ENCODE measurements around the gene MAPK8IP2. TPM values are rescaled to one million over a fixed set of nuclear protein-coding genes. Genes with fewer than 3 reads are reported as not detected.
A peak's percentile ranks its signal among the peaks of the same experiment; 100 is the strongest.
"Not testable (repeated sequence)": the region's sequence is repeated elsewhere in the genome, so short reads cannot be mapped to it uniquely, and the experiment has no call there.

The MAPK8IP2 gene
- total RNA-seq, 1 donor from 2014 or later: 0.72 TPM

DNA sequence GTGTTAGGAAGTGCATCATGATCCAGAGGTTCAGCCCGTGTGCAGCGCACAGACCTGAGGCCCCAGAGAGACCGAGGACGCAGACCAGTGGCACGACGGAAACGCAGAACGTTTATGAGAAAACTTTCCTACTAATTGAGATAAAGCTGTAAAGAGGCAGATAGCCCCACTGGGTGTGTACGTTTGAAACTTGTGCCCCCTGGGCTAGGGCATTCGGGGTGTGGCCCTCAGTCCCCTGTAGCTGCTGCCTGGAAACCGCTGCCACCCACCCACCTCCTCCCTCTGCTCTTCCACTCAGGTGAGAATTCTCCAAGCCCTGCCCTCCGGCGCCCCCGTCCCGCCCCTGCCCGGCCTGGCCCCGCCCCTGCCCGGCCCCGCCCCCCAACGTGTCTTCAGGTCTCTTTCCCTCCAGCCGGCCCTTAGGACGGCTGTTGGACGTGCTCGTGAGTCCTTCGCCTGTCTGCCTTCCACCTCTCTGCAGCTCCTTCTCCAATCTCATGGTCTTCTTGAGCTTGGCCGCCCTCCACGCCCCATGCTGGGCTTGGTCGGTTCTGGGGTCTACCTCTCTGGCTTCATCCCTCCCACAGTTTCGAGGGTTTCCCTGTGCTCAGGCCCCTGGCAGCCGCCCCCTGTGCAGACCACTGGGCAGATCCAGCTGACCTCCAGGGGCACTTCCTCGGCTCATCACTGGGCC, 12.1 kb downstream of the MAPK8IP2 start:
- no peak for DNase-seq (ENCODE audit: low spot score)

DNA sequence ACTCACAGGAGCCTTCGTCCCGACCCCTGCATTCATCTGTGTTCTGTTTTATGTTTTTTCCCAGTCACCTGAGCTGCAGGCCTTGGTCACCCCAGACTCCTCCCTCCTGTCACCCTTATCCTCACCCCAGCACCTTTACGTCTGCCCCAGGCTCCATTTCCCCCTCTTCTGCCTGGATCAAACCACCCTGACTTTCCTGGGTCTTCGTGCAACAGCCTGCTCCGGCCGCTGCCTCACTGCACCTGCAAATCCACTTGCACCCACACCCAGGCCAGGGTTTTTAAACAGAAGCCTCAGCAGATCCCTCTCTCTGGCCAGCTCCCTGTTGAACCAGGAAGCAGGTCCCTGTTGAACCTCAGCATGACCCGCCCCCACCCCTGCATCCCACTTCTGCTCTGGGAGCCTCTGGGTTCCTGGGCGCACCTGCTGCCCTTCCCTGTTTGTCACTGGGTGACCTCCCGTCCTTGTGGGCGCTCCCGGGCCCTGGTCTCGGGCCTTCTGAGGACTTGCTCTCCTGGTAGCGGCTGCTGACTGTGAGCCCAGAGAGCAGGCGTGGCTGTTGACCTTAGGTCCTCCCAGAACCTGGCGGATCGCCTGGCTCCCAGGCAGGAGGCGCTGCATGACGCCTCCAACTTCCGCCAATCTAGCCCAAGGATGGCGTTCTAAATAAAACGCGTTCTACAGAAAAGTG, 12.8 kb downstream of the MAPK8IP2 start:
- DNase-seq (ENCODE audit: low spot score): no peak

- not testable (repeated sequence) for DNase-seq (ENCODE audit: low spot score)
Measured at GRCh38 chr22:50614296-50614695, 13.7 kb downstream of the MAPK8IP2 start.

- peak; percentile 90 for DNase-seq (ENCODE audit: low spot score)
Measured at GRCh38 chr22:50620593-50621355, 20.2 kb downstream of the MAPK8IP2 start.

DNA sequence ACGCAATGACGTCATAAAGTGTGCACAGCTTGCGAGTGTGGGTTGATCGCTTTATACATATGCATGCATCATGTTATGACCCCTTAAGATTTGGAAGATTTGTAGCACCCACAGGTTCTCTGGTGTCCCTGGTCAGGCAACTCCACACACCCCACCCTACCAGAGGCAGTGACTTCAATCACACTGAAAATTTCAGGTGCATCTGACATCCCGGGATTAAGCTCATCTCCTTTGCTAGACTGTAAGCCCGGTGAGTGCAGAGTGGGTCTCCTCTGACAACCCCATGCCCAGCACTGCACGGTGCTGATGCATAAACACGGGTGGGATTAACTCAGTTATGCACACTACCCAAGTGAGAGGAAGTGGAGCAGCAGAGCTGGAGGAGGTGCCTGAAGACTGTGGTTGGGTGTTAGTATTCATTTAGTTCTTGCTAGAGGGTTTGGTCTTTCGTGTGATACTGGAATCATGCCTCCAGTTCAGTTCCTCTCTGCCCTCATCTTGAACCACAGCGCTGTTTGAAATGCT, 20.8 kb downstream of the MAPK8IP2 start:
- DNase-seq (ENCODE audit: low spot score): no peak

DNA sequence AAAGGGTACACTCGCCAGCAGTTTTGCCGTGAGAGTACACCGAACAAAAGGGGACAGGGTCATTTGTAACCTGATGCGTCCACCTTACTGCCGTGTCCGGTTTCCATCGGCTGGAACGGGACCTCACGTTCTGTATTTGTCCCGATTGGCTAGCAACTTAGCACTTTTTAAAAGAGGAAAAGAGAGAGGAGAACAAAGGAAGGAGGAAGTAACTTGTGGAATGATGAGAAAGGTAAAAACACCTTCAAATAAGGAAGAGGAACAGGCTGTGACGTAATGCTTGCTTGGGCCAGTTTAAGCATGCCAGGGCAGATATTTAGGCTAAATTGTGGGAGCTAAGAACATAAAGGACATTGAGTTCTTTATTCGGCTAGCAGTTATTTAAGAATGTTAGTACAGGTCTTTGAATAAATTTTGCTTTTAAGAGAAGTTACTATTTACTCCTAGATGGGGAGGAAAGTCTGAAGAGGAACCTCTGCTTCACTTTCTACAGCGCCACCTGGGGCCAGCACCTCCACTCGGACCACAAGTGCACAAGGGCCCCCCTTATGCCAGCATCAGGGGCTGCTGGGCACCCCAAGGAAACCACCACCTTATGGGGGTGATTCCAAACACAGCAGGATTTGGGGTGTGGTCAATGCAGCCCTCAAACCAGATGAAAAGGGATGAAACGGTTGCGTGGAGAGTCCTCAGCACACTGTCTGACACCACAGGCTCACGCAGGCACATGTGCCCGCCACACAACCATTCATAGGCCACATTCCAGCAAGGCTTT, 21.5 kb downstream of the MAPK8IP2 start:
- peak; percentile 30 for DNase-seq (ENCODE audit: low spot score)

DNA sequence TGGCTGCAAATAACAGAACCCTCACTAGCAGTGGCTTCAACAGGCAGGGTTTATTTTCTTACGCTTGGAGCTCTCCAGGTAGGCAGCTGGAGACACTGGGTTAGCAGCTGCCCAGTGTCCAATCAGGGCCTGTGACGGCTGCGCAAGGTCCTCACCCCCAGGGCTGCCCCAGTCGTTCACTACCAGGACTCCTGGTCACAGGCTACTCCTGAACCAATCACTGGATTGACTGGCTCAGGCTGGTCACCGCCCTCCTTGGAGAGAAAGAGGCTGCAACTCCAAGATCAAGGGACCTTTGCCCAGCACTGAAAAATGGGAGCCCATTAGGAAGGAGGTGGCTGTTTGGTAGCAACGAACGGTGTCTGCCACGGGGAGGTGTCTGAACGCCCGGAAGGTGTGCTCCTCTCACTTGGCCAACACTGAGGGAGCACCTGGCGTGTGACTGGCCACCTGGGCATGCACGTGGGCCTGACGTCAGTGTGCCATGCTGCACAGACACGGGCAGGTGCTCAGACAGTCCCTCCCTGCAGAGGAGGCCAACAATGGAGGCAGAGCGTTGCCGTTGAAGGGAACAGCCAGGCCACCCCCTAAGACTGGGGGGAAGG, 22.2 kb downstream of the MAPK8IP2 start:
- DNase-seq (ENCODE audit: low spot score): no peak

GRCh38 chr22:50624347-50625130, 23.9 kb downstream of the MAPK8IP2 start:
- DNase-seq (ENCODE audit: low spot score): no peak

- DNase-seq (ENCODE audit: low spot score): no peak
Measured at GRCh38 chr22:50625131-50625567, 24.6 kb downstream of the MAPK8IP2 start.

DNA sequence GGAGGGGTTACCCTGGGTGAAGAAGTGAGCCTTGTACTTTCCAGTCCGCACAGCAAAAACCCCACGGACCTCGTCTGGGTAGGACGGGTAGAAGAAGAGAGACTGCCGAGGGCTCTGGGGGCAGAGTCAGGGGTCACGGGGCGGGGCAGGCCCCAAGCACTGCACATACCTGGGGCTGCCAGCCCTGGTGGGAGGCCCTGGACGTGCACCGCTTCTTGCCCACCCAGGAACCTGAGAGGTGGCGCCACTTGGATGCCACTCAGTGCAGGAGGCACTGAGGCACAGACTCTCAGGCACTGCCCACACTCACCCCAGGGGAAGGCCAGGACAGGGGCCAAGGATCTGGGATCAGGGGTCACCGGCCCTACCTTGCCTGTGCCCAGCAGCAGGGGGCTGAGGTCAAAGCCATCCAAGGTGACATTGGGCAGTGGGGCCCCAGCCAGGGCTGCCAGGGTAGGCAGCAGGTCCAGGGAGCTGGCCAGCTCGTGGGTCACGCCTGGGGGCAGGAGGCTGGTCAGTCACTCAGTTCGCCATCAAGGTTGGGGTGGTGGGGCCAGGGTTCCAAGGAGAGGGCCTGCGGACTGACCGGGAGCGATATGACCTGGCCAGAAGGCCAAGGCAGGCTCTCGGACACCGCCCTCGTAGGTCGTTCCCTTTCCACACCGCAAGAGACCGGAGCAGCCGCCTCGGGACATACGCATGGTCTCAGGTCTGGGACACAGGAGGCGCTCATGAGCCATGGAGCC, 25.1 kb downstream of the MAPK8IP2 start:
- no peak for DNase-seq (ENCODE audit: low spot score)

DNA sequence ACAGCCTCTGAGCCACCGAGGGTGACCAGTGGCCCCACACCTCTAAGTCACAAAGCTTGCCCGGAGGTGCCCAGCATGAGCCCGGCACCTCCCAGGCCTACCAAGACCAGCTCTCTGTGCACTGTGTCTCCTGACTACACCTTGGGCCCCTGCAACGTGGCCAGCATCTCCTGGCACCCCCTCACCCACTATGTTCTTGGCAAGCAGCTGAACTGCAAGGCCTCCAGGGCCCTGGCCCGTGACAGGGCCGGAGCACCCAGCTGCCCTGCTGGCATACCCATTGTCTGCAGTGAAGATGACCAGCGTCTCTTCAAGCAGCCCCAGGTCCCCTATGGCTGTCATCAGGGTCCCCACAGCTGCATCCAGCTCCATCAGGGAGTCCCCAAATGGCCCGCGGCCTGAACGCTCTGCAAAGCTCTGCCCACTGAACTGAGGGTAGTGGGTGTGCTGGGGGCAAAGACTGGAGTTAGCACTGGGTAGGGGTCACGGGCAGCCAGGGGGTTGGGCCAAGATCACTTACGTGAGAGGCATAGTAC, 25.8 kb downstream of the MAPK8IP2 start:
- DNase-seq (ENCODE audit: low spot score): no peak

DNA sequence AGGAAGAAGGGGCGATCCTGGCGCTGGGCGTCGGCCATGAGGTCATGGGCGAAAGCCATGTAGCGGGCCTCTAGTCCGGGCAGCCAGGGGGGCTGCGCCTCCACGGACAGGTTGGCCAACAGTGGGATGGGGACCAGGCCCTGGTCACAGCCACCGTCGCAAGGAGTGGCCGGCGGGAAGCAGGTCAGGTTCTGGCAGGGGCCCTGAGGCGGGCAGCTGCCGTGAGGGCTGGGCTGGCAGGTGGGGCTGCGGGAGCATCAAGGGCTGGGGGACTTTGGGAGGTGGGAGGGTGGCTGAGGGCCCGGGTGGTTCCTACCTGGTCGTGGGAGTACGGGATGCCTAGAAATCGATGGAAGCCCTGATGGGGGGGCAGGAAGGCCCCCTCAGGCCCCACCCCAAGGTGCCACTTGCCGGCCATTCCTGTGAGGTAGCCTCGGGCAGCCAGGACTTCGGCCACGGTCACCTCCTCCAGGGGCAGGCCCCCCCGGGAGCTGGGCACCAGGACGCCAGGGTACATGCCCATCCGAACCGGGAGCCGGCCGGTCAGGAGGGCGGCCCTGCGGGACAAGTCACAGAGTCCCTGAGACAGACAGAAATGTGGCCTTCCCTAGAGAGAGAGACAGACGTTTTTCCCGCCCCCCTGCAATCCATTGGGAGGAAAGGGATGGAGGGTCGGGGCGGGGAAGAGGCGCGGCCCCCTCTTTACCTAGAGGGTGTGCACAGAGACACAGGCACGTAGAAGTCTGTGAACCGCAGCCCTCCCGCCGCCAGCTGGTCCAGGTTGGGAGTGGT, 26.5 kb downstream of the MAPK8IP2 start:
- no peak for DNase-seq (ENCODE audit: low spot score)

DNA sequence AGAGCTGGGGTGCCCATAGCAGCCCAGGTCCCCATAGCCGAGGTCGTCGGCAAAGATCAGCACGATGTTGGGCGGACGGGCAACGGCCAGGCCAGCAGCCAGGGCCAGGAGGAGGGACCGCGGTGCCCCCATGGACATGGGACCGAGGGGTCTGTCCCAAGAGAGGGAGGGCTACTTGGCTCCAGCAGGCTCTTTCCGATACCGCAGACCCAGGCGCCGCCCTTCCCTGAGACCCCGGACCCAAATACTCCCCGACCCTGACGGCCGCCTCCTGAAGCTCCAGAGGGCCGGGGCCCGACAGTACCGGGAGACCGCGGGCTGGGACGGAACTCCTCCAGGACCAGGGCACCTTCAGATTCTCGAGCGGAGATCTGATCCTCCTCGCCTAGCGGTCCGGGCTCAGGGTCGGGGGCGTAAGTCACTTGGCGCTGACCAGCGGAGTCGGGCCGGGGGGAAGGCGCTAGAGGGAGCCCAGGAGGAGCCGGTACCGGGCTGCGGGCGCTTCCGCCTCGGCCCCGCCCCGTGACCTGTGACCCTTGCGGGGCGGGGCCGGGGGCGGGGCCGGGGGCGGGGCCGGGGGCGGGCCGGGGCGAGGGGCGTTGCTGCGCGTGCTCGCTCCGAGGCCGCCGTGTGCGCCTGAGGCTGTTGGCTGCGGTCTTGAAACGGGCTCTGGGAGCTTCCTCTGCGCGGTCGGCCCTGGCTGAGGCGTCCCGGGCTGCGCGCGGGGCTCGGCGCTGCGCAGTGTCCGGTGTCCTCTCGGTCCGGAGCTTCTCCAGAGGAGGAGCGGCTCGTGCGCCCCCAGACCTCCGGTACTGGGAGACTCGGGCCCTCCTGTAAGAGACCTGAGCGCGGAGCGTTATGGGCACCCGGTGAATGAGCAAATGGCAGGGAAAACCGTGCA, 27.3 kb downstream of the MAPK8IP2 start, which contains the start of gene ARSA:
Gene ARSA, minus strand, starts transcription at position 511 of the 901 bp plus-strand sequence. Its CDS starts 373 bp downstream, at position 138.
- DNase-seq (ENCODE audit: low spot score): peak; percentile 84

- no peak for DNase-seq (ENCODE audit: low spot score)
Measured at GRCh38 chr22:50628543-50629134, 28.0 kb downstream of the MAPK8IP2 start.

DNA sequence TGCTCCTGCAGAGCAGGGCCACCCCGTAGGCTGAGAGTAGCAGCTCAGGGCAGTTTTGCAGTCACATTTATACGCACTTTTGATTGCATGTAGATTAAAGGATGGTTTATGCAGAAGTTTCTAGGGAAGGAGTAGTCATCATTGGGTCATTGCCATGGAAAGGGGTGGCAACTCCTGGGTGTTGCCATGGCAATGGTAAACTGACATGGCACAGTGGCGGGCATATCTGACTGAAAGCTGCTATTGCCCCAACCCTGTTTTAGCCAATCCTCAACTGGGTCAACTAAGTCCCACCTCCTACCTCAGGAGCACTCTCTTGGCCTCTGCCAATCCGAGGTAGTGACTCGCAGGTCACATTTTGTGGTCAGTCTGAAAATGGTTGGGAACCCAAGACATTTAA, 29.8 kb downstream of the MAPK8IP2 start:
- no peak for DNase-seq (ENCODE audit: low spot score)

- DNase-seq (ENCODE audit: low spot score): peak; percentile 59
Measured at GRCh38 chr22:50633086-50633485, 32.5 kb downstream of the MAPK8IP2 start.

DNA sequence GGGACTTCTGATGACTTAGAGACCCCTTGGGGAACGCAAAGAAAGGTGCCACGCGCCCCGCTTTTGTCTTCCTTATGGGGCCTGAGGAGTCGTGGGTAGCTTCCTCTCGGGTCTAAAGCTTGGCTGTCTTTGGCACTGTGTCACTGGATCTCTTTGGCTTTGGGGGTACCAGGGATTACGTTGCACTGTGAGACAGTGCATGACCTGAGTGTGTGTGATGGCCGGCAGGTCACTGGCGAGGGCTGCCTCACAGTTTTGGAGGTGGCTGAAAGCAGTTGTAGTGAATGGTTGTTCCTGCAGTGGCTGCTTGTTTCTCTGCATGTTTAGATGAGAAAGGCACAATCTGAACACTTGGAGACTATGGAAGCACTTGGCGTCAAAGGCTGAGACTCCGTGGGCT, 33.2 kb downstream of the MAPK8IP2 start:
- DNase-seq (ENCODE audit: low spot score): no peak
